ENCODE data around the gene ZFP92. TPM values are rescaled to one million over a fixed set of nuclear protein-coding genes. Genes with fewer than 3 reads are reported as not detected.

The ZFP92 gene
- total and polyA plus RNA-seq, 3 donors from 2014 or later: 2.1 to 3.4 (median 2.2) TPM

GRCh38 chrX:153440556-153441135, 29.4 kb downstream of the ZFP92 start:
- Histone ChIP-seq H3K4me1 (no peaks in the 10 kb centered on the region), H3K27ac (no peak overlapping the region), H3K9me3 (no peaks in the 10 kb centered on the region), H3K36me3 (ENCODE audit: low read depth, missing control alignments) (no peaks in the 10 kb centered on the region), H3K27me3 (no peaks in the 10 kb centered on the region), H3K4me3 (no peak overlapping the region)
- intact Hi-C loops (cut with DNase I; ENCODE audit: low total_unique reads): no loop called here
- TF ChIP-seq CTCF (IDR thresholded peaks at IDR 0.05) (no peak), POLR2A (IDR thresholded peaks at IDR 0.05) (no peak)
- WGBS, 2 donors: 62 to 78% methylated on average over 5 to 13 of the region's 13 CpGs
- no peak for DNase-seq

GRCh38 chrX:153441296-153441695, 30.0 kb downstream of the ZFP92 start:
- 40 to 45% methylated on average over 7 of the region's 7 CpGs for WGBS, 2 donors
- Histone ChIP-seq H3K4me3 (no peak overlapping the region), H3K27ac (no peak overlapping the region), H3K9me3 (no peaks in the 10 kb centered on the region), H3K36me3 (ENCODE audit: low read depth, missing control alignments) (no peaks in the 10 kb centered on the region), H3K27me3 (no peaks in the 10 kb centered on the region), H3K4me1 (no peaks in the 10 kb centered on the region)
- intact Hi-C loops (cut with DNase I; ENCODE audit: low total_unique reads): no loop called here
- no peak for DNase-seq
- no peak for TF ChIP-seq CTCF (IDR thresholded peaks at IDR 0.05)

- no peaks in the 10 kb centered on the region for H3K36me3 ChIP-seq (ENCODE audit: low read depth, missing control alignments)
- H3K4me1 ChIP-seq: no peaks in the 10 kb centered on the region
- no peaks in the 10 kb centered on the region for H3K27me3 ChIP-seq
- no peak for DNase-seq
- WGBS, 2 donors: 72 to 84% methylated on average over 5 to 9 of the region's 9 CpGs
- TF ChIP-seq POLR2A (IDR thresholded peaks at IDR 0.05): no peak
- no peak for TF ChIP-seq CTCF (IDR thresholded peaks at IDR 0.05)
- H3K4me3 ChIP-seq: no peak overlapping the region
- intact Hi-C loops (cut with DNase I; ENCODE audit: low total_unique reads): no loop called here
- H3K9me3 ChIP-seq: no peaks in the 10 kb centered on the region
- no peak overlapping the region for H3K27ac ChIP-seq
Measured at GRCh38 chrX:153441981-153442380, 30.7 kb downstream of the ZFP92 start.

- intact Hi-C loops (cut with DNase I; ENCODE audit: low total_unique reads): no loop called here
- H3K36me3 ChIP-seq (ENCODE audit: low read depth, missing control alignments): no peaks in the 10 kb centered on the region
- no peaks in the 10 kb centered on the region for H3K27me3 ChIP-seq
Measured at GRCh38 chrX:153442463-153442862, 31.2 kb downstream of the ZFP92 start.

More at GRCh38 chrX:153442463-153442862, 31.2 kb downstream of the ZFP92 start:
- DNase-seq: no peak
- TF ChIP-seq POLR2A (IDR thresholded peaks at IDR 0.05) (no peak), CTCF (IDR thresholded peaks at IDR 0.05) (no peak)
- 80 to 82% methylated on average over 2 to 5 of the region's 5 CpGs for WGBS, 2 donors
- Histone ChIP-seq H3K4me1 (no peaks in the 10 kb centered on the region), H3K4me3 (no peak overlapping the region), H3K27ac (no peak overlapping the region), H3K9me3 (no peaks in the 10 kb centered on the region)

All from testis (tissue), 3 donors.